Heart right ventricle (tissue), 16 donors: ENCODE data around the gene CDK12. TPM values are rescaled to one million over a fixed set of nuclear protein-coding genes. Genes with fewer than 3 reads are reported as not detected.

Experiments
- ATAC-seq, 8 donors: fragments of 200-7000 bp; cut with Tn5 transposase; one replicate each; pipeline ENCODE4 v1.9.1; 2020; ENCODE audit warnings: mild to moderate bottlenecking in 8 of 8, moderate library complexity in 8 of 8, moderate number of reproducible peaks in 1 of 8
- DNase-seq, 2 donors: peaks; one replicate each; pipeline ENCODE4 v3.0.0-alpha.2; 2020
- H3K27ac ChIP-seq, 10 donors: fragments of 200-600 bp; sonication (generic) in 2 of 10; one replicate each; pipeline versions ENCODE4 v1.5.0 to v1.8.0; 2020 to 2022; ENCODE audit warnings: mild to moderate bottlenecking in 3 of 10
- H3K27me3 ChIP-seq, 7 donors: fragments of 200-600 bp; one replicate each; pipeline ENCODE4 v1.8.0; 2021 to 2022; ENCODE audit warnings: mild to moderate bottlenecking in 2 of 7
- H3K36me3 ChIP-seq, 9 donors: fragments of 200-600 bp; sonication (generic) in 1 of 9; one replicate each; pipeline versions ENCODE4 v1.5.0 to v1.8.0; 2020 to 2022; ENCODE audit warnings: mild to moderate bottlenecking in 2 of 9
- H3K4me1 ChIP-seq, 9 donors: fragments of 200-600 bp; sonication (generic) in 1 of 9; one replicate each; pipeline versions ENCODE4 v1.5.0 to v1.8.0; 2020 to 2022; ENCODE audit warnings: mild to moderate bottlenecking in 4 of 9
- H3K4me3 ChIP-seq, 10 donors: fragments of 200-600 bp; sonication (generic) in 2 of 10; one replicate each; pipeline versions ENCODE4 v1.5.0 to v1.8.0; 2020 to 2022; ENCODE audit warnings: mild to moderate bottlenecking in 7 of 10, moderate library complexity in 2 of 10
- H3K9me3 ChIP-seq, 11 donors: fragments of 200-600 bp in 10 of 11; sonication (generic) in 2 of 11; one replicate each; pipeline versions ENCODE4 v1.5.0 to v1.8.0; 2013 to 2022; ENCODE audit warnings: mild to moderate bottlenecking in 2 of 11, control low read depth in 1 of 11, moderate library complexity in 1 of 11
- CTCF ChIP-seq, 9 donors: fragments of 200-600 bp; sonication (generic) in 2 of 9; IDR thresholded peaks; one replicate each; pipeline versions ENCODE4 v1.5.0 to v1.8.0; 2021 to 2022; ENCODE audit warnings: antibody characterized with exemption in 9 of 9, mild to moderate bottlenecking in 5 of 9, moderate library complexity in 1 of 9
- WGBS, 2 donors: extraction: QIAGEN DNeasy Blood & Tissue Kit; methylation state at CpG; one replicate each; pipeline ENCODE4 v1.1.7; 2013; ENCODE audit warnings: inconsistent platforms in 1 of 2; 5-methylcytosine and 5-hydroxymethylcytosine counted together
- intact Hi-C, 10 donors: fragments of 100-400 bp; cut with DNase I; formaldehyde crosslinking; loops; one replicate each; pipeline versions ENCODE4 v1.11.1 to v1.14.2; 2022
- polyA plus RNA-seq, 2 donors: library from polyadenylated mRNA; stranded (reverse); fragments of 200-250 nt; gene quantifications; one replicate each; pipeline ENCODE4 v1.2.3, GENCODE V29; 2013
- total RNA-seq, 10 donors: library from RNA; stranded (reverse); fragmentation: NEBNext Ultra II Directional in 3 of 10; extraction: Animal tissue kit (Norgen Biotek cat#: 25700) in 3 of 10; gene quantifications; one replicate each; pipeline versions ENCODE4 v1.2.1 to v1.2.4, GENCODE V29; 2021 to 2023
- donor health status: Arrhythmogenic right ventricular cardiomyopathy.
- donor health status: ischemic (EF 13 %, LVEDD 7.1; RV severe dilation, severe dysfunction).
- donor health status: healthy with polysubstance abuse.
- donor health status: DM: no; HTN: yes; CAD: no.
- donor health status: DM: no; HTN: no; CAD: no.
- donor health status: ischemic (EF 25% LVEDD 6.9; RV normal size, moderate dysfunction).
- donor health status: ischemic (EF 25% LVEDD 5.7; RV mildly dilated, moderate dysfunction).
- donor health status: healthy.
- donor health status: DM: yes; HTN: yes; CAD: no.
- donor health status: Ischemic cardiomyopathy.
- donor health status: ischemic (EF 35%, LVEDD 5.7; RV mildly dilated, moderate dysfunction).
- donor health status: nonischemic (EF 11% LVEDD 7.7; RV severe dilation, severe dysfunction).
- donor health status: DM: yes; HTN: yes; CAD: no.
- donor health status: PGD.
- donor health status: ischemic (EF 29% LVEDD 5.4; RV normal size, mild dysfunction).
- donor health status: nonischemic (EF 23%, LVEDD 6.1; RV moderate dilation, normal function).

The CDK12 gene
- total and polyA plus RNA-seq, 12 donors, result 5.0 to 29.3 (median 23.7) TPM

DNA sequence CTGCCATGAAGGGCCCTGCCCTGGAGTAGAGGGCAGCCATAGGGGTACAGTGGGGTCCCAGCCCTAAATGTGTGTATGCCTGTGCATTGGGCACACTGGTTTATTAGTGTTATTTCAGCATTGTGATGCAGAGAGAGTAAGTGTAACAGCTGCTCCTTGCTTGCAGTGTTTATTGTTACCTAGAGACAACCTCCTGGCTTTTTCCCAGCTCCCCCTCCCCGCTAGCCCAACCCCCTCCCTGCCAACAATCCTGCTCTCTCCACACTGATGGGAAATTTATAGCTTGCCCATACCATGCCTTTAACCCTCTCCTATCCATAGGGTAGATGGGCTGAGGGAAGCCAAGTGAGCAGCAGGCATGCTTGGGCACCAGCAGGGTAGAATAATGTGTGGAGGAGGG, 95.1 kb downstream of the CDK12 start:
- H3K4me1 ChIP-seq, result no peaks in the 10 kb centered on the region
- TF ChIP-seq CTCF (IDR thresholded peaks at IDR 0.05), result no peak
- peaks cover 0 to 97% (median 20%) of the 10 kb centered on the region in 9 donors for H3K36me3 ChIP-seq

DNA sequence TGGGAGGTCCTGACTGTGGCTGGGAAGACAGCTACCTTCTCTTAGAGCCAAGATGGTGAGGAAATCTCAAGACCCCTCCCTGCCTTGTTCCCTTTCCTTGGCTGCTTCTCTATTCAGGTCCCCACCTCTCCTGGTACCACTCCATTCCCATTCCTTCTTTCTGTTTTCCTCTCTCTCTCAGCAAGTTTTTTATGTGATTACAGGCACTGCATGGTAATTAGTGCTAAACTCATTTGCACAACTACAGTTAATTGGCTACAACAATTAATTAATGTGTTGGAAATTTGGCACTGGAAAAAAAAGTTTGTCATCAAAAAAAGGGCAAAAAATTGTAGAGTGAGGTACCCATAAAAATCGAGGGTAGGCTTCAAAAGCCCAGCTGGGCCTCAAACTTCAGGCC, 101.1 kb downstream of the CDK12 start:
- ATAC-seq, result no peak
- H3K9me3 ChIP-seq, result no peaks in the 10 kb centered on the region
- peaks cover 0 to 6% (median 0%) of the 10 kb centered on the region in 9 donors for H3K4me1 ChIP-seq
- no peak overlapping the region for H3K27ac ChIP-seq
- TF ChIP-seq CTCF (IDR thresholded peaks at IDR 0.05), result no peak
- H3K27me3 ChIP-seq, result no peaks in the 10 kb centered on the region
- H3K36me3 ChIP-seq, result peaks cover 0 to 79% (median 9%) of the 10 kb centered on the region in 9 donors
- intact Hi-C loops, result no loop called here
- H3K4me3 ChIP-seq, result no peak overlapping the region
- 70 to 80% methylated on average over 1 of the region's 1 CpG for WGBS, 2 donors
- DNase-seq, result no peak

More for the DNA sequence above, 95.1 kb downstream of the CDK12 start:
- H3K27me3 ChIP-seq, result no peaks in the 10 kb centered on the region
- no peak overlapping the region for H3K4me3 ChIP-seq
- intact Hi-C loops, result loop anchor here in 1 of 10 donors (10.0 kb wide), 1 partner anchor 198 kb away; no protein-coding TSS in a partner anchor
- WGBS, 2 donors, result 48 to 54% methylated on average over 1 of the region's 1 CpG
- no peak overlapping the region for H3K27ac ChIP-seq
- ATAC-seq, result no peak
- DNase-seq, result no peak
- no peaks in the 10 kb centered on the region for H3K9me3 ChIP-seq

DNA sequence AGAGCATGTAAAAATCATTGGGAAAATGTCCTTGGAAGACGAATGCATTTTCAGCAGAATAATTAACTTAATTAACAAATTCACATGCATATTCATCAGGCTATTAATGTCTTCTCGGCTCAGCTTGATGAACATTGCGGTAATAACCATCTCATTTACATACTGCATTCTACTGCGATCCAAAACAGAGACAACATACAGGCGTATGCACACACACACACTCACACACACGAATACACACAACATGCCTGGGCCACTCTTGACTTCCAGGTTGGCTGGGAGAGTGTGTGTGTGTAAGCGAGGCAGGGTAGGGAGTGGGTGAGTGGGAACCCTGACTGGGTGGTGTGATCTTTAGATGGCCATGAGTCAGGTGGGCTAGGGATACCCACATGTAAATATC, 101.7 kb downstream of the CDK12 start:
- ATAC-seq (no peak), DNase-seq (no peak)
- intact Hi-C loops, result no loop called here
- no peak for TF ChIP-seq CTCF (IDR thresholded peaks at IDR 0.05)
- H3K36me3 ChIP-seq, result peaks cover 0 to 79% (median 9%) of the 10 kb centered on the region in 9 donors
- peaks cover 0 to 6% (median 0%) of the 10 kb centered on the region in 9 donors for H3K4me1 ChIP-seq
- WGBS, 2 donors, result 85 to 91% methylated on average over 7 of the region's 7 CpGs
- no peaks in the 10 kb centered on the region for H3K27me3 ChIP-seq
- H3K9me3 ChIP-seq, result no peaks in the 10 kb centered on the region
- H3K27ac ChIP-seq, result no peak overlapping the region
- H3K4me3 ChIP-seq, result no peak overlapping the region

- TF ChIP-seq CTCF (IDR thresholded peaks at IDR 0.05), result no peak
- no peak for DNase-seq
- WGBS, 2 donors, result 46 to 59% methylated on average over 17 of the region's 17 CpGs
- Histone ChIP-seq H3K36me3 (peaks cover 0 to 79% (median 9%) of the 10 kb centered on the region in 9 donors), H3K27ac (no peak overlapping the region), H3K4me3 (peak overlapping the region in 1 of 10 donors; percentile 5), H3K9me3 (no peaks in the 10 kb centered on the region), H3K27me3 (no peaks in the 10 kb centered on the region), H3K4me1 (peaks cover 0 to 6% (median 0%) of the 10 kb centered on the region in 9 donors)
- intact Hi-C loops, result no loop called here
- peak in 3 of 8 donors; percentile 13 to 24 (median 20) for ATAC-seq
Measured at GRCh38 chr17:39563476-39563875, 102.2 kb downstream of the CDK12 start.
